GM12878 (cell line): ENCODE data around the gene ANO1. TPM values are rescaled to one million over a fixed set of nuclear protein-coding genes. Genes with fewer than 3 reads are reported as not detected.

Experiments
- ATAC-seq: fragments of 200-7000 bp; cut with Tn5 transposase; 3 replicates; pipeline ENCODE4 v1.9.1; 2020; ENCODE audit warnings: mild to moderate bottlenecking, moderate library complexity
- BruUV-seq: library from RNA; stranded (reverse); fragments of 400-500 nt; replicated peaks from 2 replicates; lab custom pipeline; 2021; lab: Mats Ljungman, UMichigan
- CTCF ChIA-PET: fragments of 300-600 bp; sonication (Branson Sonifier 250); formaldehyde crosslinking; extraction: SDS; loops from one replicate; lab custom pipeline; 2021; ENCODE audit warnings: inconsistent platforms; lab: Yijun Ruan, JAX
- POLR2A ChIA-PET: fragments of 350-600 bp; formaldehyde crosslinking; extraction: SDS; loops from one replicate; lab custom pipeline; 2021; ENCODE audit warnings: inconsistent platforms; lab: Charles Lee
- RAD21 ChIA-PET: fragments of 300-600 bp; sonication (Branson Sonifier 250); formaldehyde crosslinking; loops from one replicate; lab custom pipeline; 2023; ENCODE audit warnings: antibody characterized with exemption; ENCODE audit not compliant: unreplicated experiment; lab: Charles Lee
- SMC1A ChIA-PET: fragments of 300-600 bp; sonication (Branson Sonifier 250); formaldehyde crosslinking; loops from one replicate; lab custom pipeline; 2023; ENCODE audit not compliant: unreplicated experiment, uncharacterized antibody; lab: Charles Lee
- DNase-seq: peaks from one replicate; pipeline ENCODE4 v3.0.0-alpha.2; 2011; ENCODE audit warnings: low read depth, low spot score
- FAIRE-seq: peaks from 3 replicates; lab custom pipeline; 2011; peaks lifted over from hg19 to GRCh38; lab: Jason Lieb, UNC
- H2AFZ ChIP-seq: 2 replicates; pipeline ENCODE4 v1.6.0; 2011; ENCODE audit warnings: low read depth, low read length, control low read depth; ENCODE audit not compliant: control insufficient read depth
- H3K27ac ChIP-seq: 2 replicates; pipeline ENCODE4 v1.5.1; 2011; ENCODE audit warnings: control low read depth; ENCODE audit not compliant: control insufficient read depth, insufficient read depth
- H3K27me3 ChIP-seq, 2 experiments: replicated peaks in 1 of 2; 2 replicates each; pipeline versions ENCODE4 v1.6.0 to v1.6.1; 2011; ENCODE audit warnings: low read length in 1 of 2; ENCODE audit not compliant: control insufficient read depth in 2 of 2, insufficient read depth in 2 of 2
- H3K36me3 ChIP-seq, 2 experiments: 2 replicates each; pipeline ENCODE4 v1.5.1; 2011; ENCODE audit warnings: low read length in 1 of 2; ENCODE audit not compliant: control insufficient read depth in 2 of 2, insufficient read depth in 2 of 2
- H3K4me1 ChIP-seq: 2 replicates; pipeline ENCODE4 v1.6.1; 2011; ENCODE audit warnings: mild to moderate bottlenecking, low read length, moderate library complexity, mixed read lengths; ENCODE audit not compliant: control insufficient read depth, insufficient read depth
- H3K4me2 ChIP-seq: 2 replicates; pipeline ENCODE4 v1.6.0; 2011; ENCODE audit warnings: control low read depth; ENCODE audit not compliant: control insufficient read depth, insufficient read depth
- H3K4me3 ChIP-seq: fragments of 200-600 bp; sonication (generic); 2 replicates; pipeline ENCODE4 v1.5.1; 2016
- H3K79me2 ChIP-seq: 2 replicates; pipeline ENCODE4 v1.6.0; 2011; ENCODE audit warnings: low read length; ENCODE audit not compliant: control insufficient read depth, insufficient read depth
- H3K9ac ChIP-seq: 2 replicates; pipeline ENCODE4 v1.8.0; 2011; ENCODE audit warnings: low read length, control low read depth, mixed read lengths; ENCODE audit not compliant: control insufficient read depth, insufficient read depth
- H3K9me3 ChIP-seq: replicated peaks from 3 replicates; pipeline ENCODE4 v1.5.1; 2011; ENCODE audit warnings: mild to moderate bottlenecking, low read length; ENCODE audit not compliant: control insufficient read depth, insufficient read depth
- H4K20me1 ChIP-seq: 2 replicates; pipeline ENCODE4 v1.6.0; 2011; ENCODE audit not compliant: control insufficient read depth, insufficient read depth
- BMI1 ChIP-seq: fragments of 450-650 bp; IDR thresholded peaks from 2 replicates; pipeline ENCODE4 v1.6.1; 2016; ENCODE audit warnings: mild to moderate bottlenecking, moderate library complexity, borderline replicate concordance
- CHD1 ChIP-seq: IDR thresholded peaks from 2 replicates; pipeline ENCODE4 v1.6.1; 2012; ENCODE audit warnings: low read depth, low read length, improper control_type of control experiment
- CREB1 ChIP-seq: IDR thresholded peaks from 2 replicates; pipeline ENCODE4 v1.6.1; 2012; ENCODE audit warnings: low read depth, mild to moderate bottlenecking, inconsistent platforms
- E4F1 ChIP-seq: fragments of 450-650 bp; IDR thresholded peaks from 2 replicates; pipeline ENCODE4 v1.6.1; 2018; ENCODE audit warnings: borderline replicate concordance, mild to moderate bottlenecking; ENCODE audit not compliant: partially characterized antibody
- ETV6 ChIP-seq, 2 experiments: fragments of 450-650 bp in 1 of 2; IDR thresholded peaks in 1 of 2; conservative IDR thresholded peaks in 1 of 2; 2 replicates each; pipeline ENCODE4 v1.6.1; 2014; ENCODE audit warnings: antibody characterized with exemption in 1 of 2, borderline replicate concordance in 1 of 2, low read depth in 1 of 2, mild to moderate bottlenecking in 1 of 2, moderate library complexity in 1 of 2
- HDAC2 ChIP-seq: fragments of 200-600 bp; sonication (generic); IDR thresholded peaks from 2 replicates; pipeline ENCODE4 v1.6.1; 2017
- JUNB ChIP-seq: IDR thresholded peaks from 2 replicates; pipeline ENCODE4 v1.6.1; 2016; ENCODE audit warnings: antibody characterized with exemption, mild to moderate bottlenecking
- MTA3 ChIP-seq: IDR thresholded peaks from 2 replicates; pipeline ENCODE4 v1.6.1; 2012; ENCODE audit warnings: low read length, inconsistent platforms, borderline replicate concordance
- NR2F1 ChIP-seq: fragments of 450-650 bp; conservative IDR thresholded peaks from 2 replicates; pipeline ENCODE4 v1.6.1; 2017; ENCODE audit warnings: mild to moderate bottlenecking
- SPI1 ChIP-seq: IDR thresholded peaks from 2 replicates; pipeline ENCODE4 v1.6.1; 2011; ENCODE audit warnings: low read depth, mild to moderate bottlenecking, low read length, moderate library complexity, borderline replicate concordance; ENCODE audit not compliant: insufficient read depth
- ZNF24 ChIP-seq: fragments of 450-650 bp; IDR thresholded peaks from 2 replicates; pipeline ENCODE4 v1.6.1; 2017; ENCODE audit warnings: antibody characterized with exemption, mild to moderate bottlenecking
- ZNF687 ChIP-seq: fragments of 450-650 bp; IDR thresholded peaks from 2 replicates; pipeline ENCODE4 v1.6.1; 2017; ENCODE audit warnings: mild to moderate bottlenecking, moderate library complexity
- ZSCAN29 ChIP-seq: fragments of 450-650 bp; IDR thresholded peaks from 2 replicates; pipeline ENCODE4 v1.6.1; 2017; ENCODE audit warnings: mild to moderate bottlenecking, moderate library complexity
- WGBS: methylation state at CpG from one replicate; pipeline ENCODE4 v1.1.6; 2016; ENCODE audit warnings: low lambda C conversion rate; ENCODE audit not compliant: insufficient replicate concordance, insufficient coverage; ENCODE audit errors: missing lambda C conversion rate; 5-methylcytosine and 5-hydroxymethylcytosine counted together
- in situ Hi-C: fragments of 300-500 bp; cut with MboI; formaldehyde crosslinking; loops from 9 replicates; pipeline ENCODE4 v1.14.3; 2018; ENCODE audit warnings: mixed read lengths
- intact Hi-C: fragments of 100-400 bp; cut with micrococcal nuclease; formaldehyde crosslinking; loops from one replicate; pipeline ENCODE4 v1.14.2; 2022; ENCODE audit not compliant: unreplicated experiment
- polyA plus RNA-seq, 11 experiments: library from polyadenylated mRNA; depleted of rRNA in 4 of 11; unstranded in 6 of 11; stranded (reverse) in 5 of 11; fragments of >200 nt; fragmentation: Nextera tagmentation in 4 of 11; fragmentation: Illumina TruSeq in 1 of 11; extraction: Ambion mirVana in 4 of 11; extraction: Trizol in 1 of 11; gene quantifications; 1 replicate in 1 of 11; 2 replicates in 10 of 11; pipeline versions ENCODE4 v1.2.1 to v1.2.3, GENCODE V29; 2011 to 2016; ENCODE audit warnings: inconsistent platforms in 2 of 11, missing spikeins in 2 of 11, low read depth in 1 of 11
- total RNA-seq, 4 experiments: library from RNA; depleted of rRNA in 3 of 4; stranded (reverse); fragments of >200 nt in 3 of 4; fragmentation: Illumina TruSeq in 1 of 4; extraction: Trizol in 1 of 4; gene quantifications; 2 replicates each; pipeline versions ENCODE4 v1.2.1 to v1.2.3, GENCODE V29; 2013 to 2021

The ANO1 gene
- total and polyA plus RNA-seq, 10 of the 15 experiments (the other 5 are each of a cell fraction or from before 2014, with no cell fraction given), result 0.01 to 0.38 (median 0.06) TPM; not detected in 7

DNA sequence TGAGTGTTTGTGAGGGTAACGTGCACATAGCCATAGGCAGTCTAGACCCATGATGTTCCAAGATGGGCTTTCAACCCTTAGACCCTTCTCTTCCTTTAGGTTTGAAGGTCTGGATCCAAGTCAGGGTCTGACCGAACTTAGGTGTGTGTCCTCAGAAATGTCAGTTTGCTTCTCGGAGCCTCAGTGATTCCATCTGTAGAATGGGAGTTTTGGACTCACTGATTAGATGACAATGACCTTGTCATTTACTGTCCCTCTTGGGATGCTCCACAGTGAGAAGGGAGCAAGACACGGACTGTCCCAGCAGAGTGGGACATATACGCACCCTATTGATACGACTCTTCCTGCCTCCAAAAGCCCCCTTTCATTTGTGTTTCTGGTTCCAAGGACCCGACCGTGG, 37.7 kb downstream of the ANO1 start:
- 30% methylated on average over 8 of the region's 8 CpGs for WGBS
- Histone ChIP-seq H3K4me3 (no peak overlapping the region), H3K9ac (no peak overlapping the region), H3K9me3 (no peaks in the 10 kb centered on the region), H4K20me1 (no peaks in the 10 kb centered on the region), H3K4me1 (no peaks in the 10 kb centered on the region), H3K79me2 (no peaks in the 10 kb centered on the region), H3K36me3 (no peaks in the 10 kb centered on the region), H3K27me3 (peaks cover 0 to 1% of the 10 kb centered on the region in 2 experiments; a peak in 1 of 4 replicates), H2AFZ (no peak overlapping the region), H3K4me2 (no peak overlapping the region), H3K27ac (no peak overlapping the region)
- FAIRE-seq (no peak), ATAC-seq (no peak), DNase-seq (no peak)
- ChIA-PET SMC1A (no interaction called here), POLR2A (no interaction called here), CTCF (no interaction called here), RAD21 (no interaction called here)
- intact Hi-C loops (no loop called here), in situ Hi-C loops (no loop called here)
- TF ChIP-seq MTA3 (no peak), ZNF687 (no peak), ZSCAN29 (no peak), ETV6 (conservative IDR thresholded peaks at IDR 0.05 in 1 of 2, IDR thresholded peaks at IDR 0.05 in 1 of 2; ENCODE audit: borderline replicate concordance in 1 of 2, low read depth in 1 of 2) (no peak), BMI1 (no peak), HDAC2 (no peak), ZNF24 (no peak), CHD1 (no peak), NR2F1 (no peak), SPI1 (no peak), E4F1 (no peak), JUNB (no peak), CREB1 (no peak)
- no TSS peak for BruUV-seq
